DMS114 treated with DMSO at 0.1 percent for 48 hours (cell line): Measurements from ENCODE around the gene NAGLU.
"Not testable (repeated sequence)": the region's sequence is repeated elsewhere in the genome, so short reads cannot be mapped to it uniquely, and the experiment has no call there.

ENCODE experiments used
- DNase-seq: peaks from one replicate; lab custom pipeline; 2025; ENCODE audit not compliant: unreplicated experiment; lab: John Stamatoyannopoulos, UW

The NAGLU gene

GRCh38 chr17:42543190-42544079 lies 7.4 kb downstream of the NAGLU start:
- DNase-seq, result no peak

- no peak for DNase-seq
These were observed 8.8 kb downstream of the NAGLU start for GRCh38 chr17:42544874-42545283.

GRCh38 chr17:42545755-42546505 lies 9.9 kb downstream of the NAGLU start:
- DNase-seq, result not testable (repeated sequence)

- DNase-seq, result no peak
These were observed 11.0 kb downstream of the NAGLU start for GRCh38 chr17:42547001-42547461.

GRCh38 chr17:42547698-42548069 lies 11.6 kb downstream of the NAGLU start:
- no peak for DNase-seq

- DNase-seq, result no peak
These were observed 12.2 kb downstream of the NAGLU start for GRCh38 chr17:42548070-42548837.

GRCh38 chr17:42548993-42549755 lies 13.1 kb downstream of the NAGLU start:
- DNase-seq, result no peak

GRCh38 chr17:42552736-42553135 lies 16.7 kb downstream of the NAGLU start, which contains the start of gene HSD17B1:
HSD17B1 (plus strand) TSS chr17:42552923; CDS start chr17:42552934, 11 bp downstream.
- DNase-seq, result not testable (repeated sequence)

GRCh38 chr17:42553161-42553818 lies 17.2 kb downstream of the NAGLU start:
- no peak for DNase-seq

GRCh38 chr17:42553866-42554249 lies 17.8 kb downstream of the NAGLU start:
- DNase-seq, result no peak

- peak; percentile 34 for DNase-seq
These were observed 18.4 kb downstream of the NAGLU start for GRCh38 chr17:42554250-42555121.

- DNase-seq, result no peak
These were observed 19.1 kb downstream of the NAGLU start for GRCh38 chr17:42555122-42555622.

- DNase-seq, result not testable (repeated sequence)
These were observed 20.0 kb downstream of the NAGLU start for GRCh38 chr17:42555961-42556617.

- DNase-seq, result no peak
These were observed 23.0 kb downstream of the NAGLU start for GRCh38 chr17:42559075-42559474.

GRCh38 chr17:42560246-42560645 lies 24.2 kb downstream of the NAGLU start:
- no peak for DNase-seq

- peak; percentile 77 for DNase-seq
These were observed 25.9 kb downstream of the NAGLU start, which contains the start of gene COASY for GRCh38 chr17:42561897-42562387. COASY (plus strand) TSS chr17:42562148; CDS start chr17:42562623, 475 bp downstream.

- DNase-seq, result no peak
These were observed 26.5 kb downstream of the NAGLU start for GRCh38 chr17:42562388-42563142.
